ENCODE measurements around the gene MGAT5. TPM values are rescaled to one million over a fixed set of nuclear protein-coding genes. Genes with fewer than 3 reads are reported as not detected.

MGAT5 gene
- total and polyA plus RNA-seq, 2 donors: 17.0 to 49.4 TPM

GRCh38 chr2:134458473-134458853 is 204.6 kb downstream of the MGAT5 start:
- no peak overlapping the region for H3K4me3 ChIP-seq (ENCODE audit: low read depth, low read length)
- DNase-seq (ENCODE audit: extremely low spot score): no peak
- WGBS: 92% methylated on average over 6 of the region's 6 CpGs
- H3K36me3 ChIP-seq (ENCODE audit: insufficient read depth): no peaks in the 10 kb centered on the region
- H3K4me1 ChIP-seq (ENCODE audit: insufficient read depth): no peaks in the 10 kb centered on the region
- H3K27ac ChIP-seq (ENCODE audit: low read depth): no peak overlapping the region

GRCh38 chr2:134458950-134459349 is 205.1 kb downstream of the MGAT5 start:
- WGBS: 94% methylated on average over 10 of the region's 10 CpGs
- DNase-seq (ENCODE audit: extremely low spot score): no peak
- H3K36me3 ChIP-seq (ENCODE audit: insufficient read depth): no peaks in the 10 kb centered on the region

GRCh38 chr2:134459706-134460406 is 206.0 kb downstream of the MGAT5 start:
- no peak overlapping the region for H3K27ac ChIP-seq (ENCODE audit: low read depth)
- H3K4me1 ChIP-seq (ENCODE audit: insufficient read depth): no peaks in the 10 kb centered on the region
- 90% methylated on average over 11 of the region's 11 CpGs for WGBS
- H3K36me3 ChIP-seq (ENCODE audit: insufficient read depth): no peaks in the 10 kb centered on the region
- no peak overlapping the region for H3K4me3 ChIP-seq (ENCODE audit: low read depth, low read length)
- no peak for DNase-seq (ENCODE audit: extremely low spot score)

More at GRCh38 chr2:134458950-134459349, 205.1 kb downstream of the MGAT5 start:
- no peaks in the 10 kb centered on the region for H3K4me1 ChIP-seq (ENCODE audit: insufficient read depth)
- H3K27ac ChIP-seq (ENCODE audit: low read depth): no peak overlapping the region
- H3K4me3 ChIP-seq (ENCODE audit: low read depth, low read length): no peak overlapping the region

GRCh38 chr2:134460583-134460998 is 206.7 kb downstream of the MGAT5 start:
- 42% methylated on average over 8 of the region's 8 CpGs for WGBS
- Histone ChIP-seq H3K4me3 (ENCODE audit: low read depth, low read length) (no peak overlapping the region), H3K27ac (ENCODE audit: low read depth) (no peak overlapping the region), H3K4me1 (ENCODE audit: insufficient read depth) (no peaks in the 10 kb centered on the region), H3K36me3 (ENCODE audit: insufficient read depth) (no peaks in the 10 kb centered on the region)
- DNase-seq (ENCODE audit: extremely low spot score): peak; percentile 4

GRCh38 chr2:134461511-134461910 is 207.6 kb downstream of the MGAT5 start:
- WGBS: 75% methylated on average over 6 of the region's 6 CpGs
- Histone ChIP-seq H3K36me3 (ENCODE audit: insufficient read depth) (no peaks in the 10 kb centered on the region), H3K4me3 (ENCODE audit: low read depth, low read length) (no peak overlapping the region), H3K4me1 (ENCODE audit: insufficient read depth) (no peaks in the 10 kb centered on the region), H3K27ac (ENCODE audit: low read depth) (no peak overlapping the region)
- no peak for DNase-seq (ENCODE audit: extremely low spot score)

DNA sequence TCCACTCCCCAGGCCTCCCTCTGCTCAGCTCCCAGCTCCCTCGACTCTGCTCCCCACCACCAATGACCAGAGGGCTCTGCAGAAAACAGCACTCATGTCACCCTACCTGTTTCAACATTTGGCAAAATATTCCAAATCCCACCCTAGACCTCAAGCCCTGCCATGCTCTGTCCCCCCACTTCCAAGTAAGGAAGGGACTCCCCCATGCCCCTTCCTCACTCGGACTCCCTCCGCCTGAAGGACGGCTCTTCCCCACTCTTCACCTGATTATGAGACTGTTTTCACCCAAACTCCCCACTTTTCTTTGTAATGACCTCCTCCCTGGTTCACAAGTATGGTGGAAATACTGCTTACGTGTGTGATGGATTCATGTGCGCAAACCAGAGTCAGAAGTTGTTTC is 208.4 kb downstream of the MGAT5 start:
- H3K4me3 ChIP-seq (ENCODE audit: low read depth, low read length): no peak overlapping the region
- H3K36me3 ChIP-seq (ENCODE audit: insufficient read depth): no peaks in the 10 kb centered on the region
- DNase-seq (ENCODE audit: extremely low spot score): no peak
- 88% methylated on average over 6 of the region's 6 CpGs for WGBS
- H3K27ac ChIP-seq (ENCODE audit: low read depth): no peak overlapping the region
- no peaks in the 10 kb centered on the region for H3K4me1 ChIP-seq (ENCODE audit: insufficient read depth)

GRCh38 chr2:134462791-134463698 is 209.2 kb downstream of the MGAT5 start:
- DNase-seq (ENCODE audit: extremely low spot score): no peak
- Histone ChIP-seq H3K36me3 (ENCODE audit: insufficient read depth) (no peaks in the 10 kb centered on the region), H3K27ac (ENCODE audit: low read depth) (no peak overlapping the region), H3K4me3 (ENCODE audit: low read depth, low read length) (no peak overlapping the region), H3K4me1 (ENCODE audit: insufficient read depth) (no peaks in the 10 kb centered on the region)
- WGBS: 91% methylated on average over 11 of the region's 11 CpGs

- H3K36me3 ChIP-seq (ENCODE audit: insufficient read depth): no peaks in the 10 kb centered on the region
- 86% methylated on average over 7 of the region's 7 CpGs for WGBS
- H3K4me3 ChIP-seq (ENCODE audit: low read depth, low read length): no peak overlapping the region
- no peaks in the 10 kb centered on the region for H3K4me1 ChIP-seq (ENCODE audit: insufficient read depth)
- no peak for DNase-seq (ENCODE audit: extremely low spot score)
- H3K27ac ChIP-seq (ENCODE audit: low read depth): no peak overlapping the region
Measured at GRCh38 chr2:134463699-134464022, 209.8 kb downstream of the MGAT5 start.

GRCh38 chr2:134465228-134466105 is 211.6 kb downstream of the MGAT5 start:
- DNase-seq (ENCODE audit: extremely low spot score): no peak
- H3K4me3 ChIP-seq (ENCODE audit: low read depth, low read length): no peak overlapping the region
- H3K36me3 ChIP-seq (ENCODE audit: insufficient read depth): no peaks in the 10 kb centered on the region
- WGBS: 52% methylated on average over 6 of the region's 6 CpGs
- H3K27ac ChIP-seq (ENCODE audit: low read depth): no peak overlapping the region
- no peaks in the 10 kb centered on the region for H3K4me1 ChIP-seq (ENCODE audit: insufficient read depth)

GRCh38 chr2:134466141-134466540 is 212.3 kb downstream of the MGAT5 start:
- no peak for DNase-seq (ENCODE audit: extremely low spot score)
- 48% methylated on average over 3 of the region's 3 CpGs for WGBS
- no peak overlapping the region for H3K27ac ChIP-seq (ENCODE audit: low read depth)
- no peaks in the 10 kb centered on the region for H3K36me3 ChIP-seq (ENCODE audit: insufficient read depth)
- no peaks in the 10 kb centered on the region for H3K4me1 ChIP-seq (ENCODE audit: insufficient read depth)
- no peak overlapping the region for H3K4me3 ChIP-seq (ENCODE audit: low read depth, low read length)

DNA sequence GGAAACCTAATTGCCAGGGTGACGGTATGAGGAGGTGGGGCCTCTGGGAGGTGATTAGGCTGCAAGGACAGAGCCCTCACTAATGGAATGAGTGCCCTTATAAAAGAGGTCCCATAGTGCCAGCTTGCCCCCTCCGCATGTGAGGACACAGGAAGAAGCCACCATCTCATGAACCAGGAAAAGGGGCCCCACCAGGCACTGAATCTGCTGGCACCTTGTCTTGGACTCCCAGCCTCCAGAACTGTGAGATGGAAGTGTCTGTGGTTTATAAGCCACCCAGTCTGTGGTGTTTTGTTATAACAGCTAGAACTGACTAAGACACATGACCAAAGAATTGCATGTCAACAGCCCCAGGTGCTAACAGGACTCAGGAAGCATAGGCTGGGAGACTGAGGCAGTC is 214.3 kb downstream of the MGAT5 start:
- Histone ChIP-seq H3K4me1 (ENCODE audit: insufficient read depth) (no peaks in the 10 kb centered on the region), H3K4me3 (ENCODE audit: low read depth, low read length) (no peak overlapping the region), H3K36me3 (ENCODE audit: insufficient read depth) (no peaks in the 10 kb centered on the region), H3K27ac (ENCODE audit: low read depth) (no peak overlapping the region)
- 85% methylated on average over 2 of the region's 2 CpGs for whole genome bisulfite sequencing
- no peak for DNase-seq (ENCODE audit: extremely low spot score)

DNA sequence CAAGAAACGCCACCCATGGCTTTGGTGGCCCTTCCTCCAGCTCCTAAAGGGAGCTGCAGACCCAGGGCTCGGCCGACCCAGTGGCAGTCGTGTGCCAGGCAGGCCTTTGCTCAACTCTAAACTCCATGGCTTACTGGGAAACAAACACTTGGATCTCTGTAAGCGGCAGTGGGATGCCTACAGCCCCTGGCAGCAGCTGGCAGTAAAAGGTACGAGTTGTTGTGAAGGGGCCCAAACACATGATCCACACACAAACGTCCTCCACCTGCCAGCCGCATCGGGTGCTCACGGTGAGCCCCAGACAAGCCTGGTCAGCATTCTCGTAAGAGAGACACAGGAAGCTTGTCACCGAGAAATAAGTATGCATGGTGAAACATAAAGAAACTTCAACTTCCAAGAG is 214.9 kb downstream of the MGAT5 start:
- no peaks in the 10 kb centered on the region for H3K4me1 ChIP-seq (ENCODE audit: insufficient read depth)
- WGBS: 83% methylated on average over 12 of the region's 12 CpGs
- DNase-seq (ENCODE audit: extremely low spot score): no peak
- H3K36me3 ChIP-seq (ENCODE audit: insufficient read depth): no peaks in the 10 kb centered on the region
- H3K4me3 ChIP-seq (ENCODE audit: low read depth, low read length): no peak overlapping the region
- no peak overlapping the region for H3K27ac ChIP-seq (ENCODE audit: low read depth)

DNA sequence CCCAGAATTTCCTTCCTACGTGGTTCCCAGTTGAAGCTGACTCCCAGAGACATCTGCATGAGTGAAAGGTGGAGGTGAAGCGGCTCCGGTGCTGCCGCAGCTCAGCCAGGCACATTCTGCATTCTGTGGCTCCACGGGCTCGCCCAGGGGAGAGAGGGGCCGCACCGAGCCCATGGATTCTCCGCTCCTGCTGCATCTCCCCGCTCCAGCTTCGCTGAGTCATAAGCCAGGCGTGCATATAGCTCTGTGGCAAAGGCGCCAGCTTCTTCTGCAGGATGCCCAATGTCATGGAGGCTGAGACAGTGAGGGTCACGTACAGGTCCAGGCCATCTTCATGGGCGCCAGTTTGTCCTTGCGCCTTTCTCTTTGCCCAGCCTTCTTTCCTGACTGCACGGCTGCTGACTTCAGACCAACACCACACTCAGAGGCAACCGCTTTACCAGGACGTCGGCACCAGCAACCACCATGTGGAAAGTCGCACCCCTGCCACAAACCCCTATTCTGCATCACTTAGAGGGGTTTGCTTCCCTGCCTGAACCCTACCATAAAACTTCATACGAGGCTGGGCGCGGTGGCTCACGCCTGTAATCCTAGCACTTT is 215.7 kb downstream of the MGAT5 start:
- Histone ChIP-seq H3K36me3 (ENCODE audit: insufficient read depth) (no peaks in the 10 kb centered on the region), H3K4me1 (ENCODE audit: insufficient read depth) (no peaks in the 10 kb centered on the region), H3K27ac (ENCODE audit: low read depth) (no peak overlapping the region), H3K4me3 (ENCODE audit: low read depth, low read length) (no peak overlapping the region)
- no peak for DNase-seq (ENCODE audit: extremely low spot score)
- WGBS: 94% methylated on average over 25 of the region's 25 CpGs
